ENCODE measurements around the gene PRTN3. TPM values are rescaled to one million over a fixed set of nuclear protein-coding genes. Genes with fewer than 3 reads are reported as not detected.
"Not testable (repeated sequence)": the region's sequence is repeated elsewhere in the genome, so short reads cannot be mapped to it uniquely, and the experiment has no call there.

Gene PRTN3
- total RNA-seq, 1 donor from 2014 or later: not detected

- H3K27me3 Mint-ChIP-seq (ENCODE audit: insufficient read depth, low read depth): peaks cover 11% of the 10 kb centered on the region
- no peaks in the 10 kb centered on the region for H3K4me1 ChIP-seq
- no peak within 1 kb of the TSS for H3K9ac ChIP-seq
- TF ChIP-seq CTCF (IDR thresholded peaks at IDR 0.05) (no peak), EZH2 (IDR thresholded peaks at IDR 0.05) (no peak), EZH2phosphoT487 (IDR thresholded peaks at IDR 0.05) (no peak)
- H3K36me3 ChIP-seq: no peaks in the 10 kb centered on the region
- H3K27ac ChIP-seq: no peak within 1 kb of the TSS
- no peaks in the 10 kb centered on the region for H3K9me3 ChIP-seq (ENCODE audit: low read depth)
- no peak within 1 kb of the TSS for H2AFZ ChIP-seq (replicated peaks)
- H3K27ac Mint-ChIP-seq: no peak within 1 kb of the TSS
- H3K4me3 ChIP-seq: no peak within 1 kb of the TSS
- H3K27me3 ChIP-seq: no peaks in the 10 kb centered on the region
- H3K4me1 Mint-ChIP-seq: no peaks in the 10 kb centered on the region
- H3F3A ChIP-seq (ENCODE audit: low read depth): peaks cover 15% of the 10 kb centered on the region
- H3K79me2 ChIP-seq (ENCODE audit: low read depth): no peaks in the 10 kb centered on the region
- H3K36me3 Mint-ChIP-seq: no peaks in the 10 kb centered on the region
- no peaks in the 10 kb centered on the region for H4K20me1 ChIP-seq (ENCODE audit: low read depth)
- H3K4me2 ChIP-seq: no peak within 1 kb of the TSS
- no peaks in the 10 kb centered on the region for H3K9me3 Mint-ChIP-seq
- no peak within 1 kb of the TSS for H3K4me3 Mint-ChIP-seq
- no peak for DNase-seq (ENCODE audit: low spot score)
Observed at GRCh38 chr19:852136-853013, 11.6 kb downstream of the PRTN3 start, which contains the start of gene ELANE. Gene ELANE, plus strand, starts transcription at chr19:852303. Its CDS starts 26 bp downstream, at chr19:852329.

GRCh38 chr19:853014-853585 lies 12.3 kb downstream of the PRTN3 start:
- H3K4me3 ChIP-seq: no peak overlapping the region
- Mint-ChIP-seq H3K4me1 (no peaks in the 10 kb centered on the region), H3K9me3 (no peaks in the 10 kb centered on the region), H3K27me3 (ENCODE audit: insufficient read depth, low read depth) (peaks cover 15% of the 10 kb centered on the region), H3K27ac (no peak overlapping the region), H3K4me3 (no peak overlapping the region), H3K36me3 (no peaks in the 10 kb centered on the region)
- no peaks in the 10 kb centered on the region for H3K36me3 ChIP-seq
- peaks cover 6% of the 10 kb centered on the region for H3K27me3 ChIP-seq
- H3K4me1 ChIP-seq: no peaks in the 10 kb centered on the region
- H3K4me2 ChIP-seq: no peak overlapping the region
- no peaks in the 10 kb centered on the region for H4K20me1 ChIP-seq (ENCODE audit: low read depth)
- no peaks in the 10 kb centered on the region for H3K9me3 ChIP-seq (ENCODE audit: low read depth)
- H3K79me2 ChIP-seq (ENCODE audit: low read depth): no peaks in the 10 kb centered on the region
- no peak overlapping the region for H3K9ac ChIP-seq
- H3K27ac ChIP-seq: no peak overlapping the region
- no peak for TF ChIP-seq CTCF (IDR thresholded peaks at IDR 0.05)
- TF ChIP-seq EZH2phosphoT487 (IDR thresholded peaks at IDR 0.05): no peak
- TF ChIP-seq EZH2 (IDR thresholded peaks at IDR 0.05): no peak
- no peak overlapping the region for H2AFZ ChIP-seq (replicated peaks)
- peaks cover 15% of the 10 kb centered on the region for H3F3A ChIP-seq (ENCODE audit: low read depth)
- DNase-seq (ENCODE audit: low spot score): no peak

GRCh38 chr19:853614-854220 lies 12.9 kb downstream of the PRTN3 start:
- not testable (repeated sequence) for H3K4me3 ChIP-seq; DNase-seq (ENCODE audit: low spot score); H3K4me1 ChIP-seq; H3K27ac Mint-ChIP-seq; H3K36me3 ChIP-seq; H3K9me3 Mint-ChIP-seq; H3K4me1 Mint-ChIP-seq; H4K20me1 ChIP-seq (ENCODE audit: low read depth); H3K27ac ChIP-seq; H3K79me2 ChIP-seq (ENCODE audit: low read depth); H3K9ac ChIP-seq; H3K4me2 ChIP-seq; H2AFZ ChIP-seq (replicated peaks); H3K36me3 Mint-ChIP-seq; H3K9me3 ChIP-seq (ENCODE audit: low read depth); H3K4me3 Mint-ChIP-seq
- H3K27me3 Mint-ChIP-seq (ENCODE audit: insufficient read depth, low read depth): peaks cover 20% of the 10 kb centered on the region
- H3K27me3 ChIP-seq: peaks cover 12% of the 10 kb centered on the region
- H3F3A ChIP-seq (ENCODE audit: low read depth): peaks cover 15% of the 10 kb centered on the region

Measured in neural progenitor cell (in vitro differentiated cells).